GM12878 (cell line): ENCODE data around the gene PKN2. TPM values are rescaled to one million over a fixed set of nuclear protein-coding genes. Genes with fewer than 3 reads are reported as not detected.

Experiments
- ATAC-seq: fragments of 200-7000 bp; cut with Tn5 transposase; 3 replicates; pipeline ENCODE4 v1.9.1; 2020; ENCODE audit warnings: mild to moderate bottlenecking, moderate library complexity
- BruUV-seq: library from RNA; stranded (reverse); fragments of 400-500 nt; replicated peaks from 2 replicates; lab custom pipeline; 2021; lab: Mats Ljungman, UMichigan
- CTCF ChIA-PET: fragments of 300-600 bp; sonication (Branson Sonifier 250); formaldehyde crosslinking; extraction: SDS; loops from one replicate; lab custom pipeline; 2021; ENCODE audit warnings: inconsistent platforms; lab: Yijun Ruan, JAX
- POLR2A ChIA-PET: fragments of 350-600 bp; formaldehyde crosslinking; extraction: SDS; loops from one replicate; lab custom pipeline; 2021; ENCODE audit warnings: inconsistent platforms; lab: Charles Lee
- RAD21 ChIA-PET: fragments of 300-600 bp; sonication (Branson Sonifier 250); formaldehyde crosslinking; loops from one replicate; lab custom pipeline; 2023; ENCODE audit warnings: antibody characterized with exemption; ENCODE audit not compliant: unreplicated experiment; lab: Charles Lee
- SMC1A ChIA-PET: fragments of 300-600 bp; sonication (Branson Sonifier 250); formaldehyde crosslinking; loops from one replicate; lab custom pipeline; 2023; ENCODE audit not compliant: unreplicated experiment, uncharacterized antibody; lab: Charles Lee
- DNase-seq: peaks from one replicate; pipeline ENCODE4 v3.0.0-alpha.2; 2011; ENCODE audit warnings: low read depth, low spot score
- FAIRE-seq: peaks from 3 replicates; lab custom pipeline; 2011; peaks lifted over from hg19 to GRCh38; lab: Jason Lieb, UNC
- H2AFZ ChIP-seq: 2 replicates; pipeline ENCODE4 v1.6.0; 2011; ENCODE audit warnings: low read depth, low read length, control low read depth; ENCODE audit not compliant: control insufficient read depth
- H3K27ac ChIP-seq: 2 replicates; pipeline ENCODE4 v1.5.1; 2011; ENCODE audit warnings: control low read depth; ENCODE audit not compliant: control insufficient read depth, insufficient read depth
- H3K27me3 ChIP-seq, 2 experiments: replicated peaks in 1 of 2; 2 replicates each; pipeline versions ENCODE4 v1.6.0 to v1.6.1; 2011; ENCODE audit warnings: low read length in 1 of 2; ENCODE audit not compliant: control insufficient read depth in 2 of 2, insufficient read depth in 2 of 2
- H3K36me3 ChIP-seq, 2 experiments: 2 replicates each; pipeline ENCODE4 v1.5.1; 2011; ENCODE audit warnings: low read length in 1 of 2; ENCODE audit not compliant: control insufficient read depth in 2 of 2, insufficient read depth in 2 of 2
- H3K4me1 ChIP-seq: 2 replicates; pipeline ENCODE4 v1.6.1; 2011; ENCODE audit warnings: mild to moderate bottlenecking, low read length, moderate library complexity, mixed read lengths; ENCODE audit not compliant: control insufficient read depth, insufficient read depth
- H3K4me2 ChIP-seq: 2 replicates; pipeline ENCODE4 v1.6.0; 2011; ENCODE audit warnings: control low read depth; ENCODE audit not compliant: control insufficient read depth, insufficient read depth
- H3K4me3 ChIP-seq: fragments of 200-600 bp; sonication (generic); 2 replicates; pipeline ENCODE4 v1.5.1; 2016
- H3K79me2 ChIP-seq: 2 replicates; pipeline ENCODE4 v1.6.0; 2011; ENCODE audit warnings: low read length; ENCODE audit not compliant: control insufficient read depth, insufficient read depth
- H3K9ac ChIP-seq: 2 replicates; pipeline ENCODE4 v1.8.0; 2011; ENCODE audit warnings: low read length, control low read depth, mixed read lengths; ENCODE audit not compliant: control insufficient read depth, insufficient read depth
- H3K9me3 ChIP-seq: replicated peaks from 3 replicates; pipeline ENCODE4 v1.5.1; 2011; ENCODE audit warnings: mild to moderate bottlenecking, low read length; ENCODE audit not compliant: control insufficient read depth, insufficient read depth
- H4K20me1 ChIP-seq: 2 replicates; pipeline ENCODE4 v1.6.0; 2011; ENCODE audit not compliant: control insufficient read depth, insufficient read depth
- ASH2L ChIP-seq: fragments of 300-600, 200-600 bp; sonication (generic); IDR thresholded peaks from 2 replicates; pipeline ENCODE4 v1.6.1; 2017; ENCODE audit warnings: low read depth, mild to moderate bottlenecking, borderline replicate concordance
- BRCA1 ChIP-seq: IDR thresholded peaks from 2 replicates; pipeline ENCODE4 v1.6.1; 2011; ENCODE audit warnings: low read depth, low read length, improper control_type of control experiment
- FOS ChIP-seq: IDR thresholded peaks from 3 replicates; pipeline ENCODE4 v1.6.1; 2011; ENCODE audit warnings: borderline replicate concordance; ENCODE audit not compliant: insufficient read length; ENCODE audit errors: extremely low read depth
- HDGF ChIP-seq: fragments of 450-650 bp; IDR thresholded peaks from 2 replicates; pipeline ENCODE4 v1.6.1; 2016; ENCODE audit warnings: antibody characterized with exemption
- LARP7 ChIP-seq: fragments of 450-650 bp; IDR thresholded peaks from 2 replicates; pipeline ENCODE4 v1.6.1; 2017; ENCODE audit warnings: mild to moderate bottlenecking
- MEF2A ChIP-seq: IDR thresholded peaks from 2 replicates; pipeline ENCODE4 v1.6.1; 2011; ENCODE audit warnings: low read depth, mild to moderate bottlenecking, low read length, moderate library complexity; ENCODE audit not compliant: insufficient read depth
- MEF2B ChIP-seq: fragments of 450-650 bp; IDR thresholded peaks from 2 replicates; pipeline ENCODE4 v1.6.1; 2018; ENCODE audit warnings: mild to moderate bottlenecking, moderate library complexity; ENCODE audit not compliant: partially characterized antibody, poor library complexity, severe bottlenecking
- NFXL1 ChIP-seq: fragments of 450-650 bp; IDR thresholded peaks from 2 replicates; pipeline ENCODE4 v1.6.1; 2017; ENCODE audit warnings: antibody characterized with exemption, mild to moderate bottlenecking, borderline replicate concordance
- NFYA ChIP-seq: IDR thresholded peaks from 2 replicates; pipeline ENCODE4 v1.6.1; 2011; ENCODE audit warnings: low read depth, mild to moderate bottlenecking, low read length, improper control_type of control experiment, borderline replicate concordance
- SKIL ChIP-seq: fragments of 450-650 bp; IDR thresholded peaks from 2 replicates; pipeline ENCODE4 v1.6.1; 2017; ENCODE audit warnings: mild to moderate bottlenecking, low read depth, inconsistent platforms; ENCODE audit not compliant: poor library complexity, severe bottlenecking
- SPI1 ChIP-seq: IDR thresholded peaks from 2 replicates; pipeline ENCODE4 v1.6.1; 2011; ENCODE audit warnings: low read depth, mild to moderate bottlenecking, low read length, moderate library complexity, borderline replicate concordance; ENCODE audit not compliant: insufficient read depth
- STAT1 ChIP-seq: fragments of 450-650 bp; conservative IDR thresholded peaks from 2 replicates; pipeline ENCODE4 v1.6.1; 2014; ENCODE audit warnings: antibody characterized with exemption, mild to moderate bottlenecking
- SUZ12 ChIP-seq: fragments of 200-600 bp; sonication (generic); IDR thresholded peaks from one replicate; pipeline ENCODE4 v1.6.1; 2018; ENCODE audit warnings: antibody characterized with exemption, mild to moderate bottlenecking; ENCODE audit not compliant: unreplicated experiment
- USF2 ChIP-seq: IDR thresholded peaks from 2 replicates; pipeline ENCODE4 v1.6.1; 2011; ENCODE audit warnings: low read depth, low read length, improper control_type of control experiment, borderline replicate concordance
- ZBED1 ChIP-seq: IDR thresholded peaks from 2 replicates; pipeline ENCODE4 v1.6.1; 2016; ENCODE audit warnings: borderline replicate concordance
- ZBTB33 ChIP-seq: fragments of 450-650 bp; IDR thresholded peaks from 2 replicates; pipeline ENCODE4 v1.6.1; 2017; ENCODE audit warnings: mild to moderate bottlenecking
- WGBS: methylation state at CpG from one replicate; pipeline ENCODE4 v1.1.6; 2016; ENCODE audit warnings: low lambda C conversion rate; ENCODE audit not compliant: insufficient replicate concordance, insufficient coverage; ENCODE audit errors: missing lambda C conversion rate; 5-methylcytosine and 5-hydroxymethylcytosine counted together
- in situ Hi-C: fragments of 300-500 bp; cut with MboI; formaldehyde crosslinking; loops from 9 replicates; pipeline ENCODE4 v1.14.3; 2018; ENCODE audit warnings: mixed read lengths
- intact Hi-C: fragments of 100-400 bp; cut with micrococcal nuclease; formaldehyde crosslinking; loops from one replicate; pipeline ENCODE4 v1.14.2; 2022; ENCODE audit not compliant: unreplicated experiment
- polyA plus RNA-seq, 11 experiments: library from polyadenylated mRNA; depleted of rRNA in 4 of 11; unstranded in 6 of 11; stranded (reverse) in 5 of 11; fragments of >200 nt; fragmentation: Nextera tagmentation in 4 of 11; fragmentation: Illumina TruSeq in 1 of 11; extraction: Ambion mirVana in 4 of 11; extraction: Trizol in 1 of 11; gene quantifications; 1 replicate in 1 of 11; 2 replicates in 10 of 11; pipeline versions ENCODE4 v1.2.1 to v1.2.3, GENCODE V29; 2011 to 2016; ENCODE audit warnings: inconsistent platforms in 2 of 11, missing spikeins in 2 of 11, low read depth in 1 of 11
- total RNA-seq, 4 experiments: library from RNA; depleted of rRNA in 3 of 4; stranded (reverse); fragments of >200 nt in 3 of 4; fragmentation: Illumina TruSeq in 1 of 4; extraction: Trizol in 1 of 4; gene quantifications; 2 replicates each; pipeline versions ENCODE4 v1.2.1 to v1.2.3, GENCODE V29; 2013 to 2021
- TF ChIP-seq, protein P1 (sequence below): fragments of 450-650 bp; IDR thresholded peaks from 2 replicates; pipeline ENCODE4 v1.6.1; 2014; ENCODE audit warnings: mild to moderate bottlenecking

The PKN2 gene
- total and polyA plus RNA-seq, 10 of the 15 experiments (the other 5 are each of a cell fraction or from before 2014, with no cell fraction given), result 2.6 to 18.3 (median 12.9) TPM

DNA sequence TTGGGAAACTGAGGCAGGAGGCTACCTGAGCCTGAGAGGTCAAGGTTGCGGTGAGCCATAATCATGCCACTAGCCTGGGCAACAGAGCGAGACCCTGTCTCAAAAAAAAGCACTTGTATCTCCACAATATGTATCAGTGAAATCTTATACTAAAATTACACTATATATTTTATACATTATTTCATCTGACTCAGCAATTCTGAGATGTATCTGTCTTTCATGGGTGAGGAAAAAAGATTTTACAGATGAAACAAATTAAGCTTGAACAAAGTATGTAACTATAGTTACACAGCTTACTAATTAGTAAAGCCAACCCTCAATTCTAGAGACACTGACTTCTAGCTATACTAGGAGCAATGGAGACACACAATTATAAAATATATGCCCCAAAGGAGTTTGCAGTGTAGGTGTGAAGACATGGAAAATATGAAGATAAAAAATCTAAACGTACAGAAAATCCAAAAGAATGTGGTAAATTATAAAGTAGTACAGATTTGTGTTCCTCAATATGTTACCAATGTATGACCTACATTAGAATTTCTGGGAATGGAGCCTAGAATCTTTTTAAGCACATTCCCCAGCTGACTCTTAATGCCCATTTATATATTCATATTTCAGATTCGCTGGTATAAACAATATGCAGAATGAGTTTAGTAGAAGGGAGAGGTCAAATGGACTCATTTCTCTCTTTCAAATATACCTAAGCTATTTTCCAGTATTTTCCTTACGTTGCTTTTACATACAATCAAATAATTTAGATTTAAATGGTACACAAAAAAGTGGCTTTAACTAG lies 192.7 kb downstream of the PKN2 start:
- RAD21 ChIA-PET, result interaction anchor here (0.7 to 6.1 kb wide), 13 partner anchors 10 to 268 kb away, joined by 3 to 80 read pairs (median 4); partner anchors contain the start of gene PKN2
- no peak for ATAC-seq
- Histone ChIP-seq H3K27ac (no peak overlapping the region), H3K36me3 (peaks cover 0 to 14% of the 10 kb centered on the region in 2 experiments; a peak in 2 of 4 replicates), H3K9me3 (no peaks in the 10 kb centered on the region; the same call in 2 of the 3 replicates), H3K4me1 (no peaks in the 10 kb centered on the region), H3K27me3 (no peaks in the 10 kb centered on the region), H3K4me2 (no peak overlapping the region), H3K4me3 (no peak overlapping the region), H2AFZ (no peak overlapping the region), H3K9ac (no peak overlapping the region), H3K79me2 (peaks cover 14% of the 10 kb centered on the region), H4K20me1 (no peaks in the 10 kb centered on the region)
- SMC1A ChIA-PET, result interaction anchor here (0.7 to 8.5 kb wide), 16 partner anchors 12 to 696 kb away, joined by 3 to 132 read pairs (median 6); partner anchors contain the start of gene GTF2B
- intact Hi-C loops, result loop anchor here (1.0 to 5.0 kb wide), 3 partner anchors 140 to 694 kb away; no protein-coding TSS in a partner anchor
- DNase-seq, result no peak
- POLR2A ChIA-PET, result interaction anchor here (0.6 kb wide), 1 partner anchor 439 kb away, joined by 3 read pairs; no protein-coding TSS in a partner anchor
- FAIRE-seq, result no peak
- BruUV-seq, result no TSS peak
- 84% methylated on average over 5 of the region's 5 CpGs for WGBS
- in situ Hi-C loops, result no loop called here
- CTCF ChIA-PET, result interaction anchor here (0.6 to 9.4 kb wide), 45 partner anchors 9 to 273 kb away, joined by 3 to 293 read pairs (median 5); partner anchors contain the start of gene PKN2
- TF ChIP-seq HDGF (no peak), MEF2A (no peak), SPI1 (no peak), ASH2L (no peak), STAT1 (no peak), NFXL1 (no peak), MEF2B (no peak), SUZ12 (no peak), FOS (no peak), BRCA1 (no peak), LARP7 (no peak), SKIL (no peak), ZBTB33 (no peak), ZBED1 (no peak), USF2 (no peak), NFYA (no peak)
- TF ChIP-seq, protein P1, sequence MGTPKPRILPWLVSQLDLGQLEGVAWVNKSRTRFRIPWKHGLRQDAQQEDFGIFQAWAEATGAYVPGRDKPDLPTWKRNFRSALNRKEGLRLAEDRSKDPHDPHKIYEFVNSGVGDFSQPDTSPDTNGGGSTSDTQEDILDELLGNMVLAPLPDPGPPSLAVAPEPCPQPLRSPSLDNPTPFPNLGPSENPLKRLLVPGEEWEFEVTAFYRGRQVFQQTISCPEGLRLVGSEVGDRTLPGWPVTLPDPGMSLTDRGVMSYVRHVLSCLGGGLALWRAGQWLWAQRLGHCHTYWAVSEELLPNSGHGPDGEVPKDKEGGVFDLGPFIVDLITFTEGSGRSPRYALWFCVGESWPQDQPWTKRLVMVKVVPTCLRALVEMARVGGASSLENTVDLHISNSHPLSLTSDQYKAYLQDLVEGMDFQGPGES, result no peak
